Osteocyte (in vitro differentiated cells): ENCODE measurements around the gene ACTR1A. TPM values are rescaled to one million over a fixed set of nuclear protein-coding genes. Genes with fewer than 3 reads are reported as not detected.

Experiments
- DNase-seq: peaks from one replicate; pipeline ENCODE4 v3.0.0; 2021; ENCODE audit warnings: mixed read lengths; ENCODE audit not compliant: unreplicated experiment; ENCODE audit errors: extremely low spot score
- H3K27ac Mint-ChIP-seq: one replicate; pipeline ENCODE4 v1.8.0; 2021; ENCODE audit warnings: mild to moderate bottlenecking, mixed read lengths; ENCODE audit not compliant: unreplicated experiment
- H3K27me3 Mint-ChIP-seq: one replicate; pipeline ENCODE4 v1.8.0; 2021; ENCODE audit warnings: mixed read lengths; ENCODE audit not compliant: unreplicated experiment
- H3K36me3 Mint-ChIP-seq: one replicate; pipeline ENCODE4 v1.8.0; 2021; ENCODE audit warnings: mixed read lengths; ENCODE audit not compliant: unreplicated experiment
- H3K4me1 Mint-ChIP-seq: one replicate; pipeline ENCODE4 v1.8.0; 2021; ENCODE audit warnings: mixed read lengths; ENCODE audit not compliant: unreplicated experiment
- H3K4me3 Mint-ChIP-seq: one replicate; pipeline ENCODE4 v1.8.0; 2021; ENCODE audit warnings: mild to moderate bottlenecking, moderate library complexity, mixed read lengths; ENCODE audit not compliant: unreplicated experiment
- H3K9me3 Mint-ChIP-seq: one replicate; pipeline ENCODE4 v1.8.0; 2021; ENCODE audit warnings: mixed read lengths; ENCODE audit not compliant: unreplicated experiment
- total RNA-seq: library from RNA; stranded (reverse); gene quantifications from 2 replicates; pipeline ENCODE4 v1.2.1, GENCODE V29; 2021
- TF ChIP-seq, protein P1 (sequence below): fragments of 200-600 bp; sonication (generic); IDR thresholded peaks from 2 replicates; pipeline ENCODE4 v1.5.0; 2021; ENCODE audit warnings: antibody characterized with exemption, mild to moderate bottlenecking, moderate library complexity

ACTR1A gene
- total RNA-seq, 1 donor from 2014 or later, result 123 TPM

DNA sequence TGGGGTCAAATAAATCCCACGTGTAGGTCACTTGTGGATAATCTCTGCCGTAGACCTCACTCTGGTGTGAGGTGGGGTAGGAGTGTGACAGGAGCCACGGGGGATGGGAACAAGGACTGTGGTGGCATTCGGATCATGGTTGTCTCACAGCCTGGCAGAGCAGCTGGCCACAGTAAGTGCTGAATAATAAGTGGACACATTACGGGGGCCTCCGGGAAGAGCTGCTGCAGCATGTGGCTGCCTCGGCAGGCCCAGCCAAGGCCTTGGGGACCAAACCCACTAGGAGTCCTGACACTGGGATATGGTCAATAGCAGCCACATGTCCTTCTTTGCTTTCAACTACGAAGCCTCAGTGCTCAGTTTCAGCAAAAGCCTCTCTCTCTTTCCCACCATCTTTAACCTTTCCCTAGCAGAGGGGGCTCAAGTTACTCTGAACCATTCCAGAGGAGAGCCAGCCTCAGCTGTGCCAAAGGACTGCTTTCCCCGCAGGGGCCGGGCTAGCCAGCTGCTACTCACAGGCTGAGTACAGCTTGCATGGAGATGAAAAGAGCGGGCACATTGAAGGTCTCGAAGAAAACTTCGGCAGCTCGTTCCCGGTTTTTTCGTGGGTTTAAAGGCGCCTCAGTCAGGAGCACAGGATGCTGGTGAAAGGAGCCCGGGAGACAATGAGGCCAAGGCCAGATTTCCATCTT is 17.3 kb downstream of the ACTR1A start:
- H3K4me1 Mint-ChIP-seq, result no peaks in the 10 kb centered on the region
- TF ChIP-seq, protein P1, sequence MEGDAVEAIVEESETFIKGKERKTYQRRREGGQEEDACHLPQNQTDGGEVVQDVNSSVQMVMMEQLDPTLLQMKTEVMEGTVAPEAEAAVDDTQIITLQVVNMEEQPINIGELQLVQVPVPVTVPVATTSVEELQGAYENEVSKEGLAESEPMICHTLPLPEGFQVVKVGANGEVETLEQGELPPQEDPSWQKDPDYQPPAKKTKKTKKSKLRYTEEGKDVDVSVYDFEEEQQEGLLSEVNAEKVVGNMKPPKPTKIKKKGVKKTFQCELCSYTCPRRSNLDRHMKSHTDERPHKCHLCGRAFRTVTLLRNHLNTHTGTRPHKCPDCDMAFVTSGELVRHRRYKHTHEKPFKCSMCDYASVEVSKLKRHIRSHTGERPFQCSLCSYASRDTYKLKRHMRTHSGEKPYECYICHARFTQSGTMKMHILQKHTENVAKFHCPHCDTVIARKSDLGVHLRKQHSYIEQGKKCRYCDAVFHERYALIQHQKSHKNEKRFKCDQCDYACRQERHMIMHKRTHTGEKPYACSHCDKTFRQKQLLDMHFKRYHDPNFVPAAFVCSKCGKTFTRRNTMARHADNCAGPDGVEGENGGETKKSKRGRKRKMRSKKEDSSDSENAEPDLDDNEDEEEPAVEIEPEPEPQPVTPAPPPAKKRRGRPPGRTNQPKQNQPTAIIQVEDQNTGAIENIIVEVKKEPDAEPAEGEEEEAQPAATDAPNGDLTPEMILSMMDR, result no peak
- H3K9me3 Mint-ChIP-seq, result no peaks in the 10 kb centered on the region
- no peak overlapping the region for H3K27ac Mint-ChIP-seq
- no peak overlapping the region for H3K4me3 Mint-ChIP-seq
- no peaks in the 10 kb centered on the region for H3K27me3 Mint-ChIP-seq
- peaks cover 39% of the 10 kb centered on the region for H3K36me3 Mint-ChIP-seq
- no peak for DNase-seq

DNA sequence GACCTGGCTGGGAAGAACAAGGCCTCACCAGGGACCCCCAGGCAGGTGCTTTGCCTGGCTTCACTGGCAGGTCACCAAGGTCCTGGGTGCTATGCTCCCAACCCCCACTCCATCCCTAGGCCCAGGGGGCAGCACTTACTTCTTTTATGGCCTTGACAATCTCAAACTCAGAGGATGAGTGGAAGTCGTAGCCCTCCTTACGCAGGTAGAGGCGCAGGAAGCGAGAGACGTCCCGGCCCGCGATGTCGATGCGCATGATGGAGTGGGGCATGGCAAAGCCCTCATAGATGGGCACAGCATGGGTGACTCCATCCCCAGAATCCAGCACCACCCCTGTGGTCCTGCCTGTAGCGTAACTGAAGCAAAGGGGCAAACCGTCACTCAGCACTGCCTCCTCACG is 18.5 kb downstream of the ACTR1A start:
- Mint-ChIP-seq H3K36me3 (peaks cover 36% of the 10 kb centered on the region), H3K27me3 (no peaks in the 10 kb centered on the region), H3K9me3 (no peaks in the 10 kb centered on the region), H3K4me1 (no peaks in the 10 kb centered on the region), H3K27ac (no peak overlapping the region), H3K4me3 (no peak overlapping the region)
- DNase-seq, result no peak
- TF ChIP-seq, protein P1, result no peak

DNA sequence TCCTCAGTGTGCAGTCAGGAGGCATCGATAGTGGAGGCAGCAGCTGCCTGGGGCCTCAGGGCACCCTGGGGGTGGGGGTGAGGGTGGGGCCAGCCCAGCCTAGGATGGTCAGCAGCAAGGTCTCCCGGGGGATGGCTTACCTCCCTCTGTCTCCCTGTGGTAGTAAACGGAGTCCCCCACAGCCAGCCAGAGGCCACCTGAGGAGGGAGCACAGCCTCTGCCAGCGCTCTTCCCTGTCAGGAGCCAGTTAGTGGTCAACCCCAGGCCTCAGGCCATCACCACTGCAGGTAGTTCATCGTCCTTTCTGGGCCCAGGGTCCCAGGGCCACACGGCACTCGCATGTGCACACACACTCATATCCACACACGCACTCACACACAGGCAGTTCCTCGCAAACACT is 22.1 kb downstream of the ACTR1A start:
- Mint-ChIP-seq H3K4me1 (no peaks in the 10 kb centered on the region), H3K9me3 (no peaks in the 10 kb centered on the region), H3K27me3 (no peaks in the 10 kb centered on the region), H3K27ac (no peak overlapping the region), H3K4me3 (no peak overlapping the region), H3K36me3 (peaks cover 20% of the 10 kb centered on the region)
- DNase-seq, result no peak
- TF ChIP-seq, protein P1, result no peak

DNA sequence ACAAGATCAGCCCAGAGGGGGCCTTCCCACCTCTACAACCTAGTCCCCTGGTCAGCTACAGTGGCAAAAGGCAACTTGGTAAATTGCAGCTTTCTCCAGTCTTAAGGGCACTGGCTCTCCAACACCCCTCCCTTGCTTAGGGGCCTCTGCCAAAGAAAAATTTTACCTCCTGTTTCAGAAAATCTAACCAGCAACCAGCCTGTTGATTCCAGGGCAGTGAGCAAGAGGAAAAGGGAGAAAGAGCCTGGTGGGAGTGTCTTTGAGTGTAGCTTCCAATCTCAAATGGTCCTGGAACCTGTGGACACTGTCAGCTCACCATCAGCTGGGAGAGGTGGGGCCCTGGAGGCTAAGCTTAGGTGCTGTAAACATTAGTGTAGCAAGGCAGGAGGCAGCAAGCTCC is 22.9 kb downstream of the ACTR1A start:
- TF ChIP-seq, protein P1, result no peak
- Mint-ChIP-seq H3K36me3 (peaks cover 23% of the 10 kb centered on the region), H3K27ac (peak overlapping the region; percentile 15), H3K4me3 (no peak overlapping the region), H3K4me1 (no peaks in the 10 kb centered on the region), H3K27me3 (no peaks in the 10 kb centered on the region), H3K9me3 (no peaks in the 10 kb centered on the region)
- DNase-seq, result no peak

DNA sequence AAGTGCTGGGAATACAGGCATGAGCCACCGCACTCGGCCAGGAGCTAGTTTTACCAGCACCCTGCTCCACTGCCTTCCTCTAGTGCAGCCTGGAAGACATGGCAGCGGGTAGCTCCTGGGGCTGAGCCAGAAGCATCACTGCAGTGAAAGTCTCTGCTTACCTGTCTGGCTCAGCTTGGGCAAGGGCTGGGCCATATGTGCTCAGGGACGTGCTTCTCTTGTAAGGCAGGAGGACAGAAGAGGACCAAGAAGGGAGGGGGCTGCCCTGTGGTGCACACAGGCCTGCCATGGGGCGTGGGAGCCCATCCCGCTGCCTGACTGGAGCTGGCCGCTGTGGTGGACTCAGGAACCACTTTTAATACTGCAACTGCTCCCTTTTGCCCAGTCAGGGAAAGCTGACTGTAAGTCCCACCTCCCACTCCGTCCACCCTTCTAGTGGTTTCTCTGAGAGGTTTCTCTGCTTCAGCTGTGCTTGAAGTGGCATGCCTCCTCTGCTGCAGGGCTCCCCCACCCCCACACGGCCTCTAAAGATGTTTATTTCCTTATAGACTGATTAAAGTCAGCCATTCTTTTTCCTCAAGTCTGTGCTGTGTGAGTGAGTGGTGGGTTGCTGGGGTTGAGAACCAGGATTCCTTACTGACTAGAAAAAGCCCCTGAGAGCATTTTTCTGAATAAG is 25.9 kb downstream of the ACTR1A start:
- Mint-ChIP-seq H3K4me3 (no peak overlapping the region), H3K4me1 (no peaks in the 10 kb centered on the region), H3K27me3 (no peaks in the 10 kb centered on the region), H3K36me3 (peaks cover 12% of the 10 kb centered on the region), H3K9me3 (no peaks in the 10 kb centered on the region), H3K27ac (no peak overlapping the region)
- DNase-seq, result no peak
- TF ChIP-seq, protein P1, result no peak
